Peyer's patch (tissue), 4 donors: ENCODE results near the gene ITGAD. TPM values are rescaled to one million over a fixed set of nuclear protein-coding genes. Genes with fewer than 3 reads are reported as not detected.

Experiments
- DNase-seq, 3 donors: peaks; one replicate each; pipeline ENCODE4 v3.0.0-alpha.2; 2017 to 2019
- H3K27ac ChIP-seq, 4 donors: fragments of 200-600 bp; sonication (generic); one replicate each; pipeline ENCODE4 v1.5.1; 2016 to 2019
- H3K27me3 ChIP-seq, 2 donors: fragments of 200-600 bp; sonication (generic); one replicate each; pipeline ENCODE4 v1.5.1; 2019
- H3K36me3 ChIP-seq, 3 donors: fragments of 200-600 bp; sonication (generic); one replicate each; pipeline ENCODE4 v1.5.1; 2016 to 2019
- H3K4me1 ChIP-seq, 4 donors: fragments of 200-600 bp; sonication (generic); one replicate each; pipeline ENCODE4 v1.5.1; 2016 to 2019
- H3K4me3 ChIP-seq, 4 donors: fragments of 200-600 bp; sonication (generic); 1 replicate in 3 of 4; 2 replicates in 1 of 4; pipeline ENCODE4 v1.5.1; 2016 to 2019; ENCODE audit warnings: mild to moderate bottlenecking in 1 of 4
- H3K9me3 ChIP-seq, 4 donors: fragments of 200-600 bp; sonication (generic); one replicate each; pipeline ENCODE4 v1.5.1; 2016 to 2019; ENCODE audit warnings: mild to moderate bottlenecking in 1 of 4
- POLR2A ChIP-seq, 2 donors: fragments of 450-650 bp; IDR thresholded peaks; one replicate each; pipeline ENCODE4 v1.5.1; 2017; ENCODE audit warnings: antibody characterized with exemption in 2 of 2, mild to moderate bottlenecking in 2 of 2, moderate library complexity in 2 of 2
- total RNA-seq, 4 donors: library from RNA; depleted of rRNA; stranded (reverse); fragments of >200 nt; gene quantifications; one replicate each; pipeline ENCODE4 v1.1.0, GENCODE V29; 2016
- TF ChIP-seq, protein P1 (sequence below), 6 experiments: fragments of 450-650 bp in 4 of 6; fragments of 200-600 bp in 2 of 6; sonication (generic) in 1 of 6; IDR thresholded peaks; one replicate each; pipeline ENCODE4 v1.5.1; 2017 to 2019; ENCODE audit warnings: antibody characterized with exemption in 6 of 6, mild to moderate bottlenecking in 3 of 6, moderate library complexity in 1 of 6

ITGAD gene
- total RNA-seq, 4 donors from 2014 or later, result 0.83 TPM; not detected in 3

DNA sequence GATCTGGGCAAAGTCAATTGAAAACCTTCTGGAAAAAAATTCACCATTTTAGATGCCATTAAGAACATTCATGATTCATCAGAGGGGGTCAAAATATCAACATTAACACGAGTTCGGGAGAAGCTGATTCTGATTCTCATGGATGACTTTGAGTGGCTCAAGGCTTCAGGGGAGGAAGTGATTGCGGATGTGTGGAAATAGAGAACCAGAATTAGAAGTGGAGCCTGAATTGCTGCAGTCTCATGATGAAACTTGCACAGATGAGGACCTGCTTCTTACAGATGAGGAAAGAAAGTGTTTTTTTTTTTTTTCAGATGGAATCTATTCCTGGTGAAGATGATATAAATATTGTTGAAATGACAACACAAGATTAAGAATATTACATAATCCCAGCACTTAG lies 25.3 kb upstream of the ITGAD start:
- H3K4me3 ChIP-seq, result no peak overlapping the region
- TF ChIP-seq, protein P1, sequence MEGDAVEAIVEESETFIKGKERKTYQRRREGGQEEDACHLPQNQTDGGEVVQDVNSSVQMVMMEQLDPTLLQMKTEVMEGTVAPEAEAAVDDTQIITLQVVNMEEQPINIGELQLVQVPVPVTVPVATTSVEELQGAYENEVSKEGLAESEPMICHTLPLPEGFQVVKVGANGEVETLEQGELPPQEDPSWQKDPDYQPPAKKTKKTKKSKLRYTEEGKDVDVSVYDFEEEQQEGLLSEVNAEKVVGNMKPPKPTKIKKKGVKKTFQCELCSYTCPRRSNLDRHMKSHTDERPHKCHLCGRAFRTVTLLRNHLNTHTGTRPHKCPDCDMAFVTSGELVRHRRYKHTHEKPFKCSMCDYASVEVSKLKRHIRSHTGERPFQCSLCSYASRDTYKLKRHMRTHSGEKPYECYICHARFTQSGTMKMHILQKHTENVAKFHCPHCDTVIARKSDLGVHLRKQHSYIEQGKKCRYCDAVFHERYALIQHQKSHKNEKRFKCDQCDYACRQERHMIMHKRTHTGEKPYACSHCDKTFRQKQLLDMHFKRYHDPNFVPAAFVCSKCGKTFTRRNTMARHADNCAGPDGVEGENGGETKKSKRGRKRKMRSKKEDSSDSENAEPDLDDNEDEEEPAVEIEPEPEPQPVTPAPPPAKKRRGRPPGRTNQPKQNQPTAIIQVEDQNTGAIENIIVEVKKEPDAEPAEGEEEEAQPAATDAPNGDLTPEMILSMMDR (IDR thresholded peaks at IDR 0.05), result no peak
- no peak for TF ChIP-seq POLR2A (IDR thresholded peaks at IDR 0.05)
- H3K27ac ChIP-seq, result no peak overlapping the region
- no peaks in the 10 kb centered on the region for H3K4me1 ChIP-seq
- no peaks in the 10 kb centered on the region for H3K27me3 ChIP-seq
- H3K9me3 ChIP-seq, result no peaks in the 10 kb centered on the region
- DNase-seq, result no peak
- no peaks in the 10 kb centered on the region for H3K36me3 ChIP-seq

DNA sequence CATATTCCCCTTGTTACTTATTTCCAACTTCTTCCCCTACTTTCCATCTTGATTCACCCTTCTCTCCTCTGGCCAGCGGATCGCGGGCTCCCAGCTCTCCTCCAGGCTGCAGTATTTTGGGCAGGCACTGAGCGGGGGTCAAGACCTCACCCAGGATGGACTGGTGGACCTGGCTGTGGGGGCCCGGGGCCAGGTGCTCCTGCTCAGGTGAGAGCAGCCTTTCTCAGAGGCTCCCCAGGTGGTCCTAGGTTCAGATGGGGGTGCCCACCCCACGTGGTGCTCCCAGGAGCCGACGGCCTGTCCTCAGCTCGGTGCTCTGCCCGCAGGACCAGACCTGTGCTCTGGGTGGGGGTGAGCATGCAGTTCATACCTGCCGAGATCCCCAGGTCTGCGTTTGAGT lies 22.1 kb upstream of the ITGAD start:
- Histone ChIP-seq H3K9me3 (no peaks in the 10 kb centered on the region), H3K27ac (no peak overlapping the region), H3K27me3 (no peaks in the 10 kb centered on the region), H3K4me1 (no peaks in the 10 kb centered on the region), H3K4me3 (no peak overlapping the region), H3K36me3 (no peaks in the 10 kb centered on the region)
- TF ChIP-seq, protein P1 (IDR thresholded peaks at IDR 0.05), result no peak
- no peak for TF ChIP-seq POLR2A (IDR thresholded peaks at IDR 0.05)
- no peak for DNase-seq

DNA sequence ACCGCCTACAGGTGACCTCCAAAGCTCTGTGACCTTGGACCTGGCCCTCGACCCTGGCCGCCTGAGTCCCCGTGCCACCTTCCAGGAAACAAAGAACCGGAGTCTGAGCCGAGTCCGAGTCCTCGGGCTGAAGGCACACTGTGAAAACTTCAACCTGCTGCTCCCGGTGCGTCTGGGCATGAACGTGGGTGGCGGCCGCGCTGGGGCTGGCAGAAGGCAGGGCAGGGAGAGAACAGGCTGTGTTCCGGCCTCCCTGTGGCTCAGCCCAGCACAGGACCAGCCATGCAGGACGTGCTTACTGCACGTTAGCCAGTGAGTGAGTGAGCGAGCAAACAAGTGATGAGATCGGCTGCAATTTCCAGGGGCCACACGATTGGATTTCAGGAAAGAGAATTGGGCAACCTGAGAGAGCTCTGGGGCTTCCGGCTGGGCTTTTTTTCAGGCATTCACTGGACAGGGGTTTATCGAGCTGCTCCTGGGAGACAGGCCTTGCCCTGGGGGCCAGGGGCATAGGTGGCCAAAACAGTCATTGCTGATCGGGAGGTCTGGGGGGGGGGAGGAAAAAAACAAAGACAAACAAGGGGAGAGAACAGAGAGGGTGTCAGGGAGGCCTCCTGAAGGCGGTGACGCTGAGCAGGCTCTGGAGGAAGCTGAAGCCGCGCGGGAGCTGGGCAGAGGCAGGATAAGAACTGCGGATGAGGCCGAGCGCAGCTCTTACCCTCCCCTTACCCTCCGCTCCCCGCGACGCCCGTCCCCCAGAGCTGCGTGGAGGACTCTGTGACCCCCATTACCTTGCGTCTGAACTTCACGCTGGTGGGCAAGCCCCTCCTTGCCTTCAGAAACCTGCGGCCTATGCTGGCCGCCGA lies 21.3 kb upstream of the ITGAD start:
- no peaks in the 10 kb centered on the region for H3K9me3 ChIP-seq
- H3K36me3 ChIP-seq, result no peaks in the 10 kb centered on the region
- no peak overlapping the region for H3K27ac ChIP-seq
- no peaks in the 10 kb centered on the region for H3K4me1 ChIP-seq
- DNase-seq, result no peak
- no peaks in the 10 kb centered on the region for H3K27me3 ChIP-seq
- TF ChIP-seq, protein P1 (IDR thresholded peaks at IDR 0.05), result no peak
- TF ChIP-seq POLR2A (IDR thresholded peaks at IDR 0.05), result no peak
- H3K4me3 ChIP-seq, result no peak overlapping the region

DNA sequence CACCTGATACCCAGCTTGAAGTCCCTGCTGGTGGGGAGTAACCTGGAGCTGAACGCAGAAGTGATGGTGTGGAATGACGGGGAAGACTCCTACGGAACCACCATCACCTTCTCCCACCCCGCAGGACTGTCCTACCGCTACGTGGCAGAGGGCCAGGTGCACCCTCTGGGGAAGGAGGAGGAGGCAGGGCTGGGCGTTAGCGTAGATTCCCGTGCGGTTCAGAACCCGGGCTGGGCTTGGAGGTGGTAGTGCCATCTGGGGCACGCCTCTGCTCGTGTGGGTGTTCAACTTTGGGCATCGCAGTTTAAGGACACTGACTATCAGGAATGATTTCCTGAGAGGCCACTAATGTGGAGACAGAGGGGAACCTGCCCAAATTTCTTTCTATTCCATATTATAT lies 19.9 kb upstream of the ITGAD start:
- Histone ChIP-seq H3K27me3 (no peaks in the 10 kb centered on the region), H3K9me3 (no peaks in the 10 kb centered on the region), H3K4me1 (no peaks in the 10 kb centered on the region), H3K36me3 (no peaks in the 10 kb centered on the region), H3K27ac (no peak overlapping the region), H3K4me3 (no peak overlapping the region)
- TF ChIP-seq, protein P1 (IDR thresholded peaks at IDR 0.05), result no peak
- no peak for TF ChIP-seq POLR2A (IDR thresholded peaks at IDR 0.05)
- no peak for DNase-seq

DNA sequence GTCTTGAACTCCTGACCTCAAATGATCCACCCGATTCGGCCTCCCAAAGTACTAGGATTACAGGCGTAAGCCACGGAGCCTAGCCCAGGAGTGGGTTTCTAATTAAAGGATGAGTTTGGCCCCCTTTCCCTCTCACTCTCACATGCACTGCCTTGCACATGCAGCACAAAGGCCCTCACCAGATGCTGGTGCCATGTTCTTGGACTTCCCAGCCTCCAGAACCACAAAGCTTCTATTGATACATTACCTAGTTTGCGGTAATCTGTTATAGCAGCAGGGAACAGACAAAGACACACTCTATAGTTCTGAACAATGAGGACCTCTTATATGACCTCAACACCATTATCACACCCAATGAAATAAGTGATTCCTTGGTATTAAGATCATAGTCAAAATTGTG lies 17.9 kb upstream of the ITGAD start:
- Histone ChIP-seq H3K27ac (no peak overlapping the region), H3K4me3 (no peak overlapping the region), H3K4me1 (no peaks in the 10 kb centered on the region), H3K27me3 (no peaks in the 10 kb centered on the region), H3K9me3 (no peaks in the 10 kb centered on the region), H3K36me3 (no peaks in the 10 kb centered on the region)
- no peak for DNase-seq
- TF ChIP-seq, protein P1 (IDR thresholded peaks at IDR 0.05), result no peak
- TF ChIP-seq POLR2A (IDR thresholded peaks at IDR 0.05), result no peak
